SU-DHL-6 (cell line): ENCODE results near the gene AATF.

Experiments
- H2AFZ ChIP-seq: fragments of 200-600 bp; sonication (generic); 2 replicates; pipeline ENCODE4 v1.6.1; 2014; ENCODE audit warnings: low read depth, mild to moderate bottlenecking, moderate library complexity, mixed read lengths, antibody characterized with exemption, low read length; ENCODE audit not compliant: severe bottlenecking
- H3F3A ChIP-seq: fragments of 200-600 bp; shearing (Covaris generic); 2 replicates; pipeline ENCODE4 v1.6.0; 2016; ENCODE audit warnings: antibody characterized with exemption, mild to moderate bottlenecking; ENCODE audit not compliant: insufficient read depth
- H3K27ac ChIP-seq: fragments of 200-600 bp; sonication (generic); 2 replicates; pipeline ENCODE4 v1.5.1; 2016; ENCODE audit warnings: low read depth, mild to moderate bottlenecking, low read length, moderate library complexity, mixed read lengths
- H3K27me3 ChIP-seq: fragments of 200-600 bp; sonication (generic), shearing (Covaris generic); 2 replicates; pipeline ENCODE4 v1.6.0; 2014; ENCODE audit warnings: mild to moderate bottlenecking, low read length
- H3K36me3 ChIP-seq: fragments of 200-600 bp; sonication (generic); 2 replicates; pipeline ENCODE4 v1.6.1; 2014; ENCODE audit warnings: mild to moderate bottlenecking, low read length, mixed read lengths
- H3K4me2 ChIP-seq: fragments of 300-600, 200-600 bp; shearing (Covaris generic), sonication (generic); 2 replicates; pipeline ENCODE4 v1.6.0; 2014; ENCODE audit warnings: low read length, low read depth, mild to moderate bottlenecking; ENCODE audit not compliant: poor library complexity, severe bottlenecking
- H3K4me3 ChIP-seq: fragments of 200-600 bp; sonication (generic); 2 replicates; pipeline ENCODE4 v1.5.1; 2014; ENCODE audit warnings: antibody characterized with exemption, low read length, mild to moderate bottlenecking, mixed read lengths; ENCODE audit not compliant: insufficient read depth, poor library complexity, severe bottlenecking
- H3K79me2 ChIP-seq: fragments of 200-600 bp; sonication (generic); 2 replicates; pipeline ENCODE4 v1.6.1; 2014; ENCODE audit warnings: mild to moderate bottlenecking, low read length, moderate library complexity; ENCODE audit not compliant: insufficient read depth
- H3K9ac ChIP-seq: fragments of 200-600 bp; sonication (generic); 2 replicates; pipeline ENCODE4 v1.7.0; 2014; ENCODE audit warnings: mild to moderate bottlenecking, low read length
- H3K9me2 ChIP-seq: fragments of 200-600 bp; sonication (generic); replicated peaks from 2 replicates; pipeline ENCODE4 v1.6.1; 2014; ENCODE audit warnings: low read length; ENCODE audit not compliant: insufficient read depth
- H3K9me3 ChIP-seq: fragments of 200-600 bp; sonication (generic); 2 replicates; pipeline ENCODE4 v1.6.1; 2014; ENCODE audit warnings: low read length, mixed read lengths; ENCODE audit not compliant: insufficient read depth
- H4K20me1 ChIP-seq: fragments of 200-600 bp; sonication (generic); 2 replicates; pipeline ENCODE4 v1.6.1; 2014; ENCODE audit warnings: low read depth, mild to moderate bottlenecking, antibody characterized with exemption, low read length, moderate library complexity, mixed read lengths
- CTCF ChIP-seq: fragments of 200-600 bp; sonication (generic); IDR thresholded peaks from one replicate; pipeline ENCODE4 v1.5.1; 2017; ENCODE audit warnings: antibody characterized with exemption, mild to moderate bottlenecking, low read length, moderate library complexity; ENCODE audit not compliant: insufficient read depth, poor library complexity, severe bottlenecking
- EZH2phosphoT487 ChIP-seq: fragments of 200-600 bp; sonication (generic), shearing (Covaris generic); conservative IDR thresholded peaks from 2 replicates; pipeline ENCODE4 v1.6.1; 2018; ENCODE audit warnings: mild to moderate bottlenecking, antibody characterized with exemption, low read length, moderate library complexity, mixed read lengths

AATF gene

GRCh38 chr17:36934692-36935630 is 13.8 kb upstream of the AATF start:
- H3F3A ChIP-seq, result no peaks in the 10 kb centered on the region
- no peaks in the 10 kb centered on the region for H3K9me2 ChIP-seq
- no peaks in the 10 kb centered on the region for H3K36me3 ChIP-seq
- H3K9me3 ChIP-seq, result no peaks in the 10 kb centered on the region
- H3K27me3 ChIP-seq, result no peaks in the 10 kb centered on the region
- TF ChIP-seq EZH2phosphoT487 (no peak), CTCF (no peak)
- no peaks in the 10 kb centered on the region for H4K20me1 ChIP-seq
- no peak overlapping the region for H3K9ac ChIP-seq
- no peak overlapping the region for H3K27ac ChIP-seq
- no peak overlapping the region for H3K4me2 ChIP-seq
- no peaks in the 10 kb centered on the region for H3K79me2 ChIP-seq
- no peak overlapping the region for H3K4me3 ChIP-seq
- no peak overlapping the region for H2AFZ ChIP-seq

DNA sequence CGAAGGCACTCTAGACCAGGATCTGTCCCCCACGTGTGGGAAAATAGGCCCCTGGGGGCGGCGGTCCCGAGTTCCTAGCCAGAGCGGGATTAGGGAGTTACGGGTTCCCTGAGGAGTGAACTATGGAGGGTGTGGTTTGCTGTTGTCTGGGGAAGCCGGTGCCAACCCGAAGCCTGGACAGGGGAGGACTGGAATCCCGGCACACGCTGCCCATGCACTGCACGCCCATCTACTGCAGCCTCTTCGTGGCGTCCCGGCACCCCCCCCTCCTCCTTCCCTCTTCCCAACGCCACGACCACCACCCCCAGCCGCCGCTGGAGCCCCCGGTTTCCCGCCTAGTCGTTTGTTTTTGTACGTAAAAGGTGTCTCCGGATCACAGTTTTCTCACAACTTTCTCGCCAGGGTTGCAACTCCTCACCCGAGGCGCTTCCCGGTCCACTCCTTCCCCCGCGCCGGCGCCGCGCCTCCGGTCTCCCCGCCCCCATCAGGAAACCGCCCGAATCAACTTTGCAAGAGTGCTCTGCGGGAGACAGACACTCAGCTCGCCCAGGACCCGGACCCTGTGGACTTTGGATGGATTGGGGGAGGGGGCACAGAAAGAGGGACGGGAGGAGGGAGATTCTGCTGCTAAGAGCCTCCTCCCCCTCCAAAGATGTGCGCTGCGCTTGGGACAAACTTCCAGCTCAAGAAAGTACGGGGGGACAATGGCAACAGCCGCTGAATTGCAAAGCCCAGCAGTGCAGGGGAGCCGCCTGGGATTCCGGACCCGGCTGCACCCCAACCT is 12.9 kb upstream of the AATF start:
- no peak overlapping the region for H3K4me3 ChIP-seq
- no peak overlapping the region for H3K4me2 ChIP-seq
- H3K9me2 ChIP-seq, result no peaks in the 10 kb centered on the region
- no peaks in the 10 kb centered on the region for H3K9me3 ChIP-seq
- no peak overlapping the region for H3K9ac ChIP-seq
- H4K20me1 ChIP-seq, result no peaks in the 10 kb centered on the region
- no peaks in the 10 kb centered on the region for H3K27me3 ChIP-seq
- no peak overlapping the region for H3K27ac ChIP-seq
- no peaks in the 10 kb centered on the region for H3K36me3 ChIP-seq
- no peaks in the 10 kb centered on the region for H3K79me2 ChIP-seq
- H3F3A ChIP-seq, result no peaks in the 10 kb centered on the region
- no peak for TF ChIP-seq CTCF
- TF ChIP-seq EZH2phosphoT487, result no peak
- H2AFZ ChIP-seq, result no peak overlapping the region

GRCh38 chr17:36936455-36937000 is 12.2 kb upstream of the AATF start:
- no peak overlapping the region for H3K4me2 ChIP-seq

More at GRCh38 chr17:36936455-36937000, 12.2 kb upstream of the AATF start:
- no peak overlapping the region for H2AFZ ChIP-seq
- no peaks in the 10 kb centered on the region for H3F3A ChIP-seq
- TF ChIP-seq EZH2phosphoT487 (no peak), CTCF (no peak)
- H3K79me2 ChIP-seq, result no peaks in the 10 kb centered on the region
- H3K9ac ChIP-seq, result no peak overlapping the region
- H4K20me1 ChIP-seq, result no peaks in the 10 kb centered on the region
- H3K27ac ChIP-seq, result no peak overlapping the region
- no peaks in the 10 kb centered on the region for H3K27me3 ChIP-seq
- no peak overlapping the region for H3K4me3 ChIP-seq
- no peaks in the 10 kb centered on the region for H3K9me3 ChIP-seq
- no peaks in the 10 kb centered on the region for H3K36me3 ChIP-seq
- H3K9me2 ChIP-seq, result no peaks in the 10 kb centered on the region
